Esophagus muscularis mucosa (tissue), 3 donors: Measurements from ENCODE around the gene SBK3.

ENCODE experiments used
- CTCF ChIP-seq, 3 experiments: fragments of 200-600 bp in 2 of 3; fragments of 450-650 bp in 1 of 3; sonication (generic) in 2 of 3; IDR thresholded peaks; one replicate each; pipeline ENCODE4 v1.5.1; 2017 to 2019; ENCODE audit warnings: antibody characterized with exemption in 3 of 3, mild to moderate bottlenecking in 2 of 3, moderate library complexity in 1 of 3
- POLR2A ChIP-seq: fragments of 450-650 bp; IDR thresholded peaks from one replicate; pipeline ENCODE4 v1.6.1; 2017; ENCODE audit warnings: antibody characterized with exemption, moderate library complexity, mild to moderate bottlenecking, low read depth

GRCh38 chr19:55552620-55553019 lies 7.3 kb upstream of the SBK3 start:
- TF ChIP-seq CTCF (IDR thresholded peaks at IDR 0.05) (no peak), POLR2A (no peak)
